Measurements from ENCODE around the gene LIX1L. TPM values are rescaled to one million over a fixed set of nuclear protein-coding genes. Genes with fewer than 3 reads are reported as not detected.

The LIX1L gene
- total RNA-seq, 2 experiments from 2014 or later = 37.6 to 38.3 TPM

GRCh38 chr1:145978854-145979745, 21.3 kb upstream of the LIX1L start:
- Mint-ChIP-seq H3K4me1 (peaks cover 32% of the 10 kb centered on the region), H3K9me3 (no peaks in the 10 kb centered on the region), H3K27ac (no peak overlapping the region), H3K27me3 (no peaks in the 10 kb centered on the region), H3K36me3 (peaks cover 10% of the 10 kb centered on the region), H3K4me3 (no peak overlapping the region)
- DNase-seq = peak; percentile 85

GRCh38 chr1:145978471-145978853, 20.6 kb upstream of the LIX1L start:
- DNase-seq = no peak
- Mint-ChIP-seq H3K27me3 (no peaks in the 10 kb centered on the region), H3K4me3 (no peak overlapping the region), H3K36me3 (peaks cover 10% of the 10 kb centered on the region), H3K27ac (no peak overlapping the region), H3K4me1 (peaks cover 27% of the 10 kb centered on the region), H3K9me3 (no peaks in the 10 kb centered on the region)

- H3K4me1 Mint-ChIP-seq = peaks cover 27% of the 10 kb centered on the region
- H3K9me3 Mint-ChIP-seq = no peaks in the 10 kb centered on the region
- H3K27ac Mint-ChIP-seq = no peak overlapping the region
- H3K36me3 Mint-ChIP-seq = peaks cover 10% of the 10 kb centered on the region
- H3K27me3 Mint-ChIP-seq = no peaks in the 10 kb centered on the region
- DNase-seq = peak; percentile 69
- H3K4me3 Mint-ChIP-seq = no peak overlapping the region
Measured at GRCh38 chr1:145977486-145978470, 20.0 kb upstream of the LIX1L start.

GRCh38 chr1:145977016-145977415, 19.2 kb upstream of the LIX1L start:
- Mint-ChIP-seq H3K4me1 (peaks cover 22% of the 10 kb centered on the region), H3K9me3 (no peaks in the 10 kb centered on the region), H3K27me3 (no peaks in the 10 kb centered on the region), H3K27ac (no peak overlapping the region), H3K36me3 (peaks cover 10% of the 10 kb centered on the region), H3K4me3 (no peak overlapping the region)
- no peak for DNase-seq

- no peak overlapping the region for H3K4me3 Mint-ChIP-seq
- H3K4me1 Mint-ChIP-seq = peaks cover 13% of the 10 kb centered on the region
- H3K27ac Mint-ChIP-seq = peak overlapping the region; percentile 22
- H3K9me3 Mint-ChIP-seq = no peaks in the 10 kb centered on the region
- no peaks in the 10 kb centered on the region for H3K27me3 Mint-ChIP-seq
- H3K36me3 Mint-ChIP-seq = peaks cover 10% of the 10 kb centered on the region
- no peak for DNase-seq
Measured at GRCh38 chr1:145975216-145975615, 17.4 kb upstream of the LIX1L start.

- no peaks in the 10 kb centered on the region for H3K9me3 Mint-ChIP-seq
- H3K4me1 Mint-ChIP-seq = peaks cover 13% of the 10 kb centered on the region
- no peak for DNase-seq
- H3K27me3 Mint-ChIP-seq = no peaks in the 10 kb centered on the region
- peak overlapping the region; percentile 38 for H3K27ac Mint-ChIP-seq
- peaks cover 10% of the 10 kb centered on the region for H3K36me3 Mint-ChIP-seq
- H3K4me3 Mint-ChIP-seq = no peak overlapping the region
Measured at GRCh38 chr1:145974721-145975120, 16.9 kb upstream of the LIX1L start.

- no peak for DNase-seq
- Mint-ChIP-seq H3K9me3 (peaks cover under 1% of the 10 kb centered on the region), H3K27me3 (no peaks in the 10 kb centered on the region), H3K4me3 (no peak overlapping the region), H3K27ac (no peak overlapping the region), H3K36me3 (peaks cover 8% of the 10 kb centered on the region), H3K4me1 (peaks cover 15% of the 10 kb centered on the region)
Measured at GRCh38 chr1:145972580-145972979, 14.8 kb upstream of the LIX1L start.

- H3K36me3 Mint-ChIP-seq = peaks cover 16% of the 10 kb centered on the region
- no peak overlapping the region for H3K4me3 Mint-ChIP-seq
- H3K27me3 Mint-ChIP-seq = no peaks in the 10 kb centered on the region
- peaks cover 22% of the 10 kb centered on the region for H3K4me1 Mint-ChIP-seq
- H3K9me3 Mint-ChIP-seq = peaks cover 5% of the 10 kb centered on the region
- no peak overlapping the region for H3K27ac Mint-ChIP-seq
- DNase-seq = no peak
Measured at GRCh38 chr1:145967288-145967687, 9.5 kb upstream of the LIX1L start.

- Mint-ChIP-seq H3K27me3 (no peaks in the 10 kb centered on the region), H3K4me3 (peak overlapping the region; percentile 89), H3K9me3 (peaks cover 5% of the 10 kb centered on the region), H3K4me1 (peaks cover 26% of the 10 kb centered on the region), H3K27ac (peak overlapping the region; percentile 95), H3K36me3 (peaks cover 28% of the 10 kb centered on the region)
- no peak for DNase-seq
Measured at GRCh38 chr1:145965119-145965744, 7.4 kb upstream of the LIX1L start.

GRCh38 chr1:145964328-145965118, 6.7 kb upstream of the LIX1L start, which contains the start of the genes ANKRD34A and POLR3GL:
Gene ANKRD34A (minus strand): TSS chr1:145964575. CDS start chr1:145961759, 2,816 bp downstream.
Gene POLR3GL (plus strand): TSS chr1:145964690. CDS start chr1:145974866, 10,176 bp downstream.
- H3K27me3 Mint-ChIP-seq = no peaks in the 10 kb centered on the region
- peak within 1 kb of the TSS; percentile 89 for H3K4me3 Mint-ChIP-seq
- peaks cover 32% of the 10 kb centered on the region for H3K4me1 Mint-ChIP-seq
- peak; percentile 89 for DNase-seq
- H3K27ac Mint-ChIP-seq = peak within 1 kb of the TSS; percentile 95
- peaks cover 30% of the 10 kb centered on the region for H3K36me3 Mint-ChIP-seq
- peaks cover 5% of the 10 kb centered on the region for H3K9me3 Mint-ChIP-seq

- H3K9me3 Mint-ChIP-seq = peaks cover 5% of the 10 kb centered on the region
- peaks cover 30% of the 10 kb centered on the region for H3K36me3 Mint-ChIP-seq
- no peaks in the 10 kb centered on the region for H3K27me3 Mint-ChIP-seq
- no peak for DNase-seq
- peak overlapping the region; percentile 89 for H3K4me3 Mint-ChIP-seq
- peaks cover 42% of the 10 kb centered on the region for H3K4me1 Mint-ChIP-seq
- peak overlapping the region; percentile 95 for H3K27ac Mint-ChIP-seq
Measured at GRCh38 chr1:145963265-145964019, 5.6 kb upstream of the LIX1L start.

- peaks cover 45% of the 10 kb centered on the region for H3K4me1 Mint-ChIP-seq
- H3K9me3 Mint-ChIP-seq = peaks cover 2% of the 10 kb centered on the region
- peak overlapping the region; percentile 89 for H3K4me3 Mint-ChIP-seq
Measured at GRCh38 chr1:145962157-145963102, 4.6 kb upstream of the LIX1L start.

More at GRCh38 chr1:145962157-145963102, 4.6 kb upstream of the LIX1L start:
- Mint-ChIP-seq H3K36me3 (peaks cover 23% of the 10 kb centered on the region), H3K27me3 (no peaks in the 10 kb centered on the region), H3K27ac (peak overlapping the region; percentile 95)
- no peak for DNase-seq
